GOT3 (cell line): Measurements from ENCODE around the gene DISC1.
"Not testable (repeated sequence)": the region's sequence is repeated elsewhere in the genome, so short reads cannot be mapped to it uniquely, and the experiment has no call there.

ENCODE experiments used
- DNase-seq: peaks from one replicate; lab custom pipeline; 2025; ENCODE audit warnings: mixed read lengths; lab: John Stamatoyannopoulos, UW

Gene DISC1

GRCh38 chr1:231605149-231606100 lies 21.2 kb upstream of the DISC1 start:
- no peak for DNase-seq

DNA sequence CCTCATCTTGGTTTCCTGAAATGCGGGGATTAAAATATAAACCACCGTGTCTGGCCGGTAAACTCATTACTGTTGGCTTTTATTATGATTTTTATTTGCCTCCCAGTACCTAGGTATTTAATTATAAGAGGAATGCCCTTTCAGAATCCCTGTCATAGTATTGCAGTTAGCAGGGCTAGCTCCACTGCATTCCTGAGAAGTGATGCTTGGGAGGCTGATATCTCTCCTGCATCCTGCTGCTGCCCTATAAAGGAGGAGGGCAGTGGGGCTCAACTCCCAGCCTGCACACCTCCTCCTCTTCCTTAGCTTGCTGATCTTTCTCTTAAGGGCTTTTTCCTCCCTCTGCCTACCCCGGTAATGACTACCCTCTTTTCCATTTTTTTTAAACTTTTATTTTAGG lies 19.9 kb upstream of the DISC1 start:
- no peak for DNase-seq

DNA sequence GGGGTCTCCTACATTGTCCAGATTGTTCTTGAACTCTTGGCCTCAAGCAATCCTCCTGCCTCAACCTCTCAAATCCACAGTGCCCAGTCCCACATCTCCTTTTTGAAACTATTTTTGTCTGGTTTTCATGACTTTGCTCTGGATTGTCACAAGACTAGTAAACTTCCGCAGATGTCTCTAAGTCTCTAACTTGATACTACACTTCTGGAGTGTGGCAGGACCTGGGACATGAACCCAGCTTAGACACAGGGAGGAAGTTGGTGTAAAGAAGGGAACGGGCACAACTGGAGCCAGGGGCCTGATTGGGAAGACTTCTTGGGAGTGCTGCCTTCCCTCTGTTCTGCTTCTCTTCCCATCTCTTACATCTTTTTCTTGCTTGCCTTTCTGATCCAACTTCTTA lies 16.2 kb upstream of the DISC1 start:
- DNase-seq: no peak

- DNase-seq: no peak
Measured at GRCh38 chr1:231611111-231611510, 15.5 kb upstream of the DISC1 start.

GRCh38 chr1:231611851-231612250 lies 14.7 kb upstream of the DISC1 start:
- no peak for DNase-seq

GRCh38 chr1:231612393-231613089 lies 14.0 kb upstream of the DISC1 start:
- no peak for DNase-seq

DNA sequence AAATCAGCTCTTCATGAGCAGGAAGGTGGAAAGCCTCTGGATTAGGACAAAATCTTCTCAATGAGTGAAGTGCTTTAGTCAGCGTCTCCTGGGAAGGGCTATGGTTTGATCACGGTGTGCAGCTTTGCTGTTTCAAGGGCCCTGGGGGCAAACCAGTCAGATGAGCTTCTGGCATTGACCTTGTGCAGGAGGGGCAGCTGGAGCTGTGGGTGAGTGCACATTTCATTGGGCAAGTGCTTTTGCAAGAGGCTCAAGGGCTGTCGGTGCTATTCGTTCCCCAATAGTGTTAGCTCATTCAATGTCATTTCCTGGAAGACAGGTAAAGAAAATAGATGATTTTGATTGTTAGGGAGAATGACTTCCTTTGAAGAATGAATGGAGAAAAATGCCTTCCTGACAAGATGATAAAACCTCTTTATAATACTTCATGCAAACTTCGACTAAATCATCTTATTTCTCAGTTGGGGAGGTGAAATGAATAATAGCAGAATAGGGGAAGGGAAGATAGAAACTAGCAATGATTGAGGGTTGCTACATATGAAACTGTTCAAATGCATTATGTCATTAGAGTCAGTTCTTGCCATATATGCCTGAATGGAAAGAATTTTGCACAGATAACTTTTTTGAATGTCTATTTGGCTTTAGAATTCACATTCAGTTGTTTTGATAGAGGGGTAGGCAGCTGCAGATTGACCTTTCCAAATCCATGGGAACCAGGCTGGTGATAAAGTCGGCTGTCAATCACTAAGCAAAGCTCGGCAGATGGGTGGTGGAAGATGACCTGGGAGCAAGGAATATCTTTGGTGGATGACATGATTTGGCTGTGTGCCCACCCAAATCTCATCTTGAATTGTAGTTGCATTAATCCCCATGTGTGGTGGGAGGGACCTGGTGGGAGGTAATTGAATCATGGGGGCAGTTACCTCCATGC lies 12.9 kb upstream of the DISC1 start:
- no peak for DNase-seq

DNA sequence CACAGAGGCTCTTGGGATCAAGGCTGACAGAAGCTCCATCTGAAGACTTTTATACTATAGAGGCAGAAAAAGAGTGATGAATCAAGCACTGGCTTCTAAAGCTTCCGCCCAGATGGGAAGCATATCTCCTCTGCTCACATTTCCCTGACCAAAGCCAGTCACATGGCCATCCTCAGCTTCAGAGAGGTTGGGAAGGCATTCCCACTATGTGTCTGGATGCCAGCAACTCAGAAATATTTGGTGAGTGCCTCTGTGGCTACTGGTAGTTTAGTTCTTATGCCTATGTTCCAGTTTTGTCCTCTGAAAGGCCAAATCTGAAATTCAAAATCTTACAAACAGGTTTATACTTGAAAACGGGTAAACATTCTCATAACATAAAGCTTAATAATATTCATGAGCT lies 9.9 kb upstream of the DISC1 start:
- no peak for DNase-seq

DNA sequence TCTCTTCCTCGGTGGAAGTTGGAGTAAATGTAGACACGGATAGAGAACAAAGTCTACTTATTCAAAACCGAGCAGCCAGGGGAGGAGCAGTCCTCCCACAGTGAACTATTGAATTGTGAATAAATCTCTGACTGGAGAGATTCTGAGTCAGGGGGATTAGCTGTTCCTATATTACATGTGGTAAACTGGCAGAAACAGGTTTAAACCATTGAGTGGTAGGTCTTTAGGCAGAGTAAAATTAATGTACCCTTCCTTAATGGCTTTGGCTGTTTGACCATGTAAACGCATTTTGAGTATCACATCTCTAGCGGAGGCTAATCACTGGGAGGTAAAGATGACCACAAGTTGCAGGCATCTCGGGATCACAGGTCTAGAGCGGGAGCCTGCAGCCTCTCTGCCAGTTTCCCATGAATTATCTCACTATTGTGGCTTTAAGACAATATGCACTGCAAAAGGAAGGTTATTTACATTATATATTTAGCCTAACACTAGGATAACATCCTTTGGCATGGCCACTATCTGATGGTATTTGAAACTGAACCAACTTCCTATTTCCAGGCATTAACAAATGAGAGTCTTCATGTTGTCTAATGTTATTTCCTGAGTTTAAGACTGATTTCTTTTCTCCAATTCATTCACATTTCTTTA lies 7.9 kb upstream of the DISC1 start:
- DNase-seq: no peak

- no peak for DNase-seq
Measured at GRCh38 chr1:231619257-231619634, 7.3 kb upstream of the DISC1 start.

DNA sequence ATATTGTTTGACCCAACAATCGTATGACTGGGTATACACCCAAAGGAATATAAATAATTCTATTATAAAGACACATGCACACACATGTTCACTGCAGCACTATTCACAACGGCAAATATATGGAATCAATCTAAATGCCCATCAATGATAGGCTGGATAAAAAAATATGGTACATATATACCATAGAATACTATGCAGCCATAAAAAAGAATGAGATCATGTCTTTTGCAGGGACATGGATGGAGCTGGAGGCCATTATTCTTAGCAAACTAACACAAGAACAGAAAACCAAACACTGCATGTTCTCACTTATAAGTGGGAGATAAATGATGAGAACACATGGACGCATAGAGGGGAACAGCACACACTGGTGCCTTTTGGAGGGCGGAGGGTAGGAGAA lies 1.5 kb upstream of the DISC1 start:
- not testable (repeated sequence) for DNase-seq

DNA sequence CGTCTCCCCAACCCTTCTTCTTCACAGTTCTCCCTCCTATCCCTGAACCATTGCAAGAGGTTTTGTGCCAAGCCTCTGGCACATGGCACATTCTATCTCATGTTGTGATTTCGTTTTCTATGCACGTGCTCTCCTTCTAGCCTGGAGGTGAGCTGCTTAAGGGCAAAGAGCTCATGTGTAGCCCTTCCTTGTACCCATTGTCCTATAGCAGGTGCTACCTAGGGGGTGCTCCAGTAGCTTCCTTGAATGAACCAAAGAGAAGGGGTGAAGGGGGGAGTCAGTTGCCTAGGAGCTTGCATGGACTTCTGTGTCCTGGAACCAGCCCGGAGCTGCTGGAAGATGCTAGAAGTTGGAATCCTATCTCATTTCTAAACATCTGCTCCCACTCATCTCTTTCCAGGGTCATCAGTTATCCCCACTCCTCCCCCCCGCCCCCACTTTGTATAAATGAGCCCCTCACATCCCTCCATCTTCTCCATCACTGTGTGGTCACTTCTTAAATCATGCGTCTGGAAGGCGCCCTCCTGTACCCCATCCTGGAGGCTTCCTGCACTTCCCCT lies 535 bp upstream of the DISC1 start:
- DNase-seq: no peak

GRCh38 chr1:231626951-231627614 lies 493 bp downstream of the DISC1 start:
- DNase-seq: no peak

DNA sequence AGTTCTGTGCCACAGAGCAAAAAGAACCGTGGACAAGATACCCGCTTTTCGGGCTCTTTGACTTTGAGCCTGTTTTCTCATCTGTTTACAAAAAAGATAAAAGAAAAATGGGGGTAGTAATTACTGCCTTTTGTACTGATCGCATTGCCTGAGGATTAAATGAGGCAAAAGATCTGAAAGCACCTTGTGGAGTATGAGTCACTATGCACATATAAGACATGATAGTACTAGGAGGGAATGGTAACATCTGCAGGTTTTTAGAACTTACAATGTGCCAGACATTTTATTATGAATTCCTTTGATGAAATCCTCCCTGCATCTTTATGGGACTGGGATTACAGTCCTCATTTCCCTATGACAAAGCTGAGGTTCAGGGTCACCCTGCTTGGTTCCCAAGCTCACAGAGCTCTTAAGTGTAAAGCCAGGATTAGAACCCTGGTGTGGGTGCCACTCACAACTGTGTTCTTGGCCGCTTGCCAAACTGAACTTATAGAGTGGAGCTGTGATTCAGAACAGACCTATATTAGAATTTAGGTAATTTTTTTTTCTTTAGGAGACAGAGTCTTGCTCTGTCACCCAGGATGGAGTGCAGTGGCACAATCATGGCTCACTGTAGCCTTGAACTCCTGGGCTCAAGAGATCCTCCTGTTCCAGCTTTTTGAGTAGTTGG lies 1.8 kb downstream of the DISC1 start:
- DNase-seq: no peak

DNA sequence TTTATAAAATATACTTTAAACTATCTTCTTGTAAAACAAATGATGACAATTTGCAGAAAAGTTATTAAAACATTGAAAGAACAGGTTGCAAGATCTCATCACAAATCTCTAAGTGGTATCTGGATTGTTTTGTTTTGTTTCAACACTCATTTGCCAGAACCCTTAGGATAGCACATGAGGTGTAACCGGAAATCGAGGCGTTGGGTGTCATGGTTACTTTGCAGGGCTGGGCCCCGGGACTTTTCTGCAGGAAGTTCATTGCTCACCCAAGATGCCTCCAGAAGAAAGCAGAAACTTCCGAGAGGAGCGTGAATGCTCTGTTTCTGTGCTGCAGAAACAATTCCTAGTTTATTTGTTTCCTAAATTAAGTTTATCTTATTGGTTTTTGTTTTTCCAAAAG lies 2.5 kb downstream of the DISC1 start:
- no peak for DNase-seq

- no peak for DNase-seq
Measured at GRCh38 chr1:231630558-231631205, 4.1 kb downstream of the DISC1 start.

DNA sequence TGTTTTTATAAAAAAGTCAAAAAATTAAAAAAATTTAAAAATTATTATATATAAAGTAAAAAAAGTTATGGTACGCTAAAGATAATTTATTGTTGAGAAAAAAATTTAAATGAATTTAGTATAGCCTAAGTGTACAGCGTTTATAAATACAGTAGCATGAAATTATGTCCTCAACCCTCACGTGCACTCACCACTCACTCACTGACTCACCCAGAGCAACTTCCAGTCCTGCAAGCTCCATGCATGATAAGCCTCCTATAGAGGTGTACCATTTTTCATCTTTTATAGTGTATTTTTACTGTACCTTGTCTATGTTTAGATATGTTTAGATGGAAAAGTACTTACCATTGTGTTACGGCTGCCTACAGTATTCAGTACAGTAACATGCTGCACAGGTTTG lies 5.1 kb downstream of the DISC1 start:
- no peak for DNase-seq

GRCh38 chr1:231632119-231632518 lies 5.5 kb downstream of the DISC1 start:
- DNase-seq: no peak

GRCh38 chr1:231634323-231635013 lies 7.9 kb downstream of the DISC1 start:
- DNase-seq: no peak
